A673 (cell line): Measurements from ENCODE around the gene SACM1L. TPM values are rescaled to one million over a fixed set of nuclear protein-coding genes. Genes with fewer than 3 reads are reported as not detected.

Experiments
- BruUV-seq: library from RNA; stranded (reverse); fragments of 400-500 nt; replicated peaks from 2 replicates; lab custom pipeline; 2021; lab: Mats Ljungman, UMichigan
- CTCF ChIA-PET: fragments of 300-600 bp; sonication (Branson Sonifier 250); formaldehyde crosslinking; loops from one replicate; lab custom pipeline; 2022; ENCODE audit warnings: antibody characterized with exemption; lab: Charles Lee
- POLR2A ChIA-PET: fragments of 300-600 bp; sonication (Branson Sonifier 250); formaldehyde crosslinking; loops from one replicate; lab custom pipeline; 2022; ENCODE audit warnings: antibody characterized with exemption; ENCODE audit not compliant: low non-redundant PET; lab: Charles Lee
- DNase-seq: peaks from one replicate; pipeline ENCODE4 v3.0.0-alpha.2; 2015; ENCODE audit warnings: low spot score
- H3K27ac ChIP-seq: fragments of 200-600 bp; sonication (generic); 2 replicates; pipeline ENCODE4 v1.5.1; 2016; ENCODE audit warnings: mixed run types, low read depth, mild to moderate bottlenecking, mixed read lengths, antibody characterized with exemption, low read length; ENCODE audit not compliant: poor library complexity, severe bottlenecking
- H3K27me3 ChIP-seq: fragments of 200-600 bp; sonication (generic); replicated peaks from 2 replicates; pipeline ENCODE4 v1.6.1; 2017; ENCODE audit warnings: mixed run types, low read depth, mild to moderate bottlenecking, mixed read lengths, antibody characterized with exemption, low read length; ENCODE audit not compliant: insufficient read depth, poor library complexity
- H3K36me3 ChIP-seq: fragments of 200-600 bp; sonication (generic); 2 replicates; pipeline ENCODE4 v1.6.1; 2016; ENCODE audit warnings: mixed run types, mild to moderate bottlenecking, mixed read lengths, antibody characterized with exemption, low read length; ENCODE audit not compliant: insufficient read depth, poor library complexity, severe bottlenecking
- H3K4me1 ChIP-seq: fragments of 200-600 bp; sonication (generic); 2 replicates; pipeline ENCODE4 v1.6.1; 2017; ENCODE audit warnings: mixed run types, mild to moderate bottlenecking, mixed read lengths, antibody characterized with exemption, low read length; ENCODE audit not compliant: insufficient read depth, poor library complexity, severe bottlenecking
- H3K4me3 ChIP-seq: fragments of 200-600 bp; sonication (generic); 2 replicates; pipeline ENCODE4 v1.5.1; 2016; ENCODE audit warnings: low read depth, mixed run types, mild to moderate bottlenecking, mixed read lengths, low read length; ENCODE audit not compliant: poor library complexity, severe bottlenecking
- H3K9me3 ChIP-seq: fragments of 200-600 bp; sonication (generic); 2 replicates; pipeline ENCODE4 v1.6.1; 2016; ENCODE audit warnings: mixed run types, low read depth, mild to moderate bottlenecking, mixed read lengths, antibody characterized with exemption, low read length; ENCODE audit not compliant: poor library complexity, severe bottlenecking
- CTCF ChIP-seq: fragments of 300-800, 200-600 bp; sonication (generic); conservative IDR thresholded peaks from 2 replicates; pipeline ENCODE4 v1.5.1; 2017; ENCODE audit warnings: low read depth, mild to moderate bottlenecking, antibody characterized with exemption, low read length, moderate library complexity, mixed read lengths
- EZH2 ChIP-seq: fragments of 200-600 bp; sonication (generic); IDR thresholded peaks from 2 replicates; pipeline ENCODE4 v1.6.1; 2017; ENCODE audit warnings: borderline replicate concordance, low read depth, mild to moderate bottlenecking, mixed read lengths, antibody characterized with exemption, low read length; ENCODE audit not compliant: poor library complexity, severe bottlenecking
- intact Hi-C: fragments of 100-400 bp; cut with micrococcal nuclease; formaldehyde crosslinking; loops from one replicate; pipeline ENCODE4 v1.10.0; 2022; ENCODE audit not compliant: unreplicated experiment
- total RNA-seq: library from RNA; stranded (reverse); gene quantifications from 2 replicates; pipeline ENCODE4 v1.2.3, GENCODE V29; 2021

SACM1L gene
- total RNA-seq, 1 experiment from 2014 or later, result 32.8 TPM

- TF ChIP-seq CTCF, result no peak
- ChIA-PET POLR2A (no interaction called here), CTCF (no interaction called here)
- intact Hi-C loops, result no loop called here
- Histone ChIP-seq H3K9me3 (no peaks in the 10 kb centered on the region), H3K4me1 (no peaks in the 10 kb centered on the region), H3K27me3 (no peaks in the 10 kb centered on the region), H3K4me3 (no peak overlapping the region), H3K27ac (no peak overlapping the region), H3K36me3 (no peaks in the 10 kb centered on the region)
- DNase-seq, result no peak
- no TSS peak for BruUV-seq
Measured at GRCh38 chr3:45647148-45647619, 42.0 kb upstream of the SACM1L start.

- H3K4me3 ChIP-seq, result no peak overlapping the region
- no peaks in the 10 kb centered on the region for H3K27me3 ChIP-seq
- BruUV-seq, result no TSS peak
- intact Hi-C loops, result no loop called here
- DNase-seq, result no peak
- H3K36me3 ChIP-seq, result no peaks in the 10 kb centered on the region
- no peak overlapping the region for H3K27ac ChIP-seq
- peaks cover 4% of the 10 kb centered on the region for H3K4me1 ChIP-seq
- no peaks in the 10 kb centered on the region for H3K9me3 ChIP-seq
- ChIA-PET CTCF (no interaction called here), POLR2A (no interaction called here)
- TF ChIP-seq CTCF (no peak), EZH2 (no peak)
Measured at GRCh38 chr3:45653205-45653604, 36.0 kb upstream of the SACM1L start.

- no peak overlapping the region for H3K27ac ChIP-seq
- no peaks in the 10 kb centered on the region for H3K9me3 ChIP-seq
- no peak overlapping the region for H3K4me3 ChIP-seq
- ChIA-PET POLR2A (no interaction called here), CTCF (interaction anchor here (0.7 kb wide), 1 partner anchor 146 kb away, joined by 4 read pairs; no protein-coding TSS in a partner anchor)
- no peak for DNase-seq
- no peaks in the 10 kb centered on the region for H3K27me3 ChIP-seq
- peaks cover 4% of the 10 kb centered on the region for H3K4me1 ChIP-seq
- TF ChIP-seq EZH2 (no peak), CTCF (no peak)
- BruUV-seq, result no TSS peak
- intact Hi-C loops, result no loop called here
- H3K36me3 ChIP-seq, result no peaks in the 10 kb centered on the region
Measured at GRCh38 chr3:45654397-45654944, 34.7 kb upstream of the SACM1L start.
